OCI-LY1 (cell line): ENCODE measurements around the gene TSPAN1.

Experiments used
- H2AFZ ChIP-seq: fragments of 200-600 bp; sonication (generic), shearing (Covaris generic); 2 replicates; pipeline ENCODE4 v1.6.0; 2014; ENCODE audit warnings: antibody characterized with exemption, mild to moderate bottlenecking, low read length
- H3F3A ChIP-seq: fragments of 200-600 bp; sonication (generic), shearing (Covaris generic); 2 replicates; pipeline ENCODE4 v1.6.0; 2014; ENCODE audit warnings: mild to moderate bottlenecking, antibody characterized with exemption, low read length, moderate library complexity; ENCODE audit not compliant: insufficient read depth
- H3K27ac ChIP-seq: fragments of 200-600 bp; sonication (generic); 2 replicates; pipeline ENCODE4 v1.5.1; 2014; ENCODE audit warnings: low read length, mixed run types, mild to moderate bottlenecking, low read depth; ENCODE audit not compliant: poor library complexity, severe bottlenecking
- H3K27me3 ChIP-seq: fragments of 200-600 bp; sonication (generic); 2 replicates; pipeline ENCODE4 v1.6.0; 2014; ENCODE audit warnings: antibody characterized with exemption, mild to moderate bottlenecking, low read length, moderate library complexity; ENCODE audit not compliant: insufficient read depth
- H3K36me3 ChIP-seq: fragments of 200-600 bp; sonication (generic); 2 replicates; pipeline ENCODE4 v1.6.1; 2014; ENCODE audit warnings: mild to moderate bottlenecking, antibody characterized with exemption, low read length, moderate library complexity, mixed read lengths; ENCODE audit not compliant: insufficient read depth
- H3K4me1 ChIP-seq: fragments of 200-600 bp; sonication (generic); 2 replicates; pipeline ENCODE4 v1.5.1; 2014; ENCODE audit warnings: mild to moderate bottlenecking, low read length, moderate library complexity; ENCODE audit not compliant: insufficient read depth, severe bottlenecking
- H3K4me2 ChIP-seq: fragments of 200-600 bp; sonication (generic), shearing (Covaris generic); 2 replicates; pipeline ENCODE4 v1.6.1; 2014; ENCODE audit warnings: low read length
- H3K4me3 ChIP-seq: fragments of 200-600 bp; sonication (generic); 2 replicates; pipeline ENCODE4 v1.5.1; 2014; ENCODE audit warnings: low read length, low read depth, mild to moderate bottlenecking, mixed read lengths; ENCODE audit not compliant: poor library complexity, severe bottlenecking
- H3K79me2 ChIP-seq: fragments of 200-600 bp; shearing (Covaris generic); 2 replicates; pipeline ENCODE4 v1.6.1; 2016; ENCODE audit warnings: mixed run types, low read length, mixed read lengths; ENCODE audit not compliant: insufficient read depth
- H3K9ac ChIP-seq: fragments of 200-600 bp; sonication (generic), shearing (Covaris generic); 2 replicates; pipeline ENCODE4 v1.6.1; 2014; ENCODE audit warnings: mild to moderate bottlenecking, low read length, mixed read lengths
- H3K9me2 ChIP-seq: fragments of 200-600 bp; sonication (generic), shearing (Covaris generic); 2 replicates; pipeline ENCODE4 v1.6.1; 2014; ENCODE audit warnings: low read depth, mild to moderate bottlenecking, low read length, mixed read lengths
- H3K9me3 ChIP-seq: fragments of 200-600 bp; shearing (Covaris generic); 2 replicates; pipeline ENCODE4 v1.6.1; 2014; ENCODE audit warnings: low read length, mixed read lengths
- H4K20me1 ChIP-seq: fragments of 200-600 bp; sonication (generic), shearing (Covaris generic); 2 replicates; pipeline ENCODE4 v1.6.0; 2016; ENCODE audit warnings: mild to moderate bottlenecking, low read length; ENCODE audit not compliant: insufficient read depth
- CTCF ChIP-seq: fragments of 200-600 bp; sonication (generic), shearing (Covaris generic); IDR thresholded peaks from 2 replicates; pipeline ENCODE4 v1.5.1; 2017; ENCODE audit warnings: mild to moderate bottlenecking, antibody characterized with exemption, low read length, moderate library complexity, mixed read lengths
- EZH2 ChIP-seq: fragments of 200-600 bp; sonication (generic), shearing (Covaris generic); IDR thresholded peaks from 2 replicates; pipeline ENCODE4 v1.8.0; 2017; ENCODE audit warnings: borderline replicate concordance, mixed run types, mild to moderate bottlenecking, antibody characterized with exemption, low read length, moderate library complexity, mixed read lengths

TSPAN1 gene

DNA sequence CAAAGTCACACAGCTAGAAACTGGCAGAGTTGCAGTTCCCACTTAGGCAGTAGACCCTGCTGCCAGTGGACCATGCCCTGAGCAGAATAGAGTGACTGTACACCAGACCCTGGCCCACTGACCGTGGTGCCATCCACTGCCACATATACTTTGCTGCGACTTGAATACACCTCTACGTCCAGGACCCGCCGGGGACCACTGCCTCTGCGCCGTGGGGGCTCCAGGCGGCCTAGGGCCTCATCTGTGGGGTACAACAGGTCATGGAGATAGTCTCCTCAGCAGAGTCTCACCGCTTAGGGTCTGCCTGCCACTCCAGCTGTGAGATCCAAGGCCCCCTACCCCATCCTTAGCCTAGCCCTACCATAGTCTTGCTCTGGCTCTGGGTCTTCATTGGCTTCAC is 21.7 kb downstream of the TSPAN1 start:
- H3K27ac ChIP-seq, result no peak overlapping the region
- no peaks in the 10 kb centered on the region for H4K20me1 ChIP-seq
- peaks cover 15% of the 10 kb centered on the region; the same call in 1 of the 2 replicates for H3K36me3 ChIP-seq
- peaks cover 20% of the 10 kb centered on the region for H3K4me1 ChIP-seq
- H3K9ac ChIP-seq, result no peak overlapping the region
- no peaks in the 10 kb centered on the region for H3K9me2 ChIP-seq
- H3K27me3 ChIP-seq, result no peaks in the 10 kb centered on the region
- H3K79me2 ChIP-seq, result no peaks in the 10 kb centered on the region
- no peaks in the 10 kb centered on the region for H3K9me3 ChIP-seq
- no peak for TF ChIP-seq EZH2
- no peak for TF ChIP-seq CTCF
- no peak overlapping the region for H2AFZ ChIP-seq
- peaks cover 4% of the 10 kb centered on the region; the same call in 1 of the 2 replicates for H3F3A ChIP-seq
- H3K4me2 ChIP-seq, result no peak overlapping the region
- H3K4me3 ChIP-seq, result no peak overlapping the region

DNA sequence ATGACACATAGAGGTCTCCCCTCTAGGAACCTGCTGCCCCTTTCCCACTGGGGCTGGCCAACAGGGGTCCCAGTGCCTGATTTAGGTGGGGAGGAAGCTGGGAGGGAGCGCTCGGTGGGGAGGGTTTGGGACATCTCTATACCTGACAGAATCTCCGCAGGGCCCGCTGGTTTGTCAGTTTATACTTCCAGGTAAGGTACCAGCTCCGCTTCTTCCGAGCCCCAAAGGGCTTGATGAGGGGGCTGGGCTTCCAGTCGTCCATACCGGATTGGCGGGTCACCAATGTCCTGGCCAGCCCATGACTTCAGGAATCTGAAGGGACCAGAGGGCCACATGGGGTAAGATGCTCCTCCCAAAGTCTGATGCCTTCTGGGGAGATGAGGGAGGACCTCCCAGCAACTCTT is 22.7 kb downstream of the TSPAN1 start:
- Histone ChIP-seq H3F3A (peaks cover 4% of the 10 kb centered on the region; the same call in 1 of the 2 replicates), H3K27ac (peak overlapping the region; percentile 26), H3K9me2 (no peaks in the 10 kb centered on the region), H3K9ac (peak overlapping the region; percentile 91), H3K36me3 (peaks cover 7% of the 10 kb centered on the region; the same call in 1 of the 2 replicates), H3K4me1 (peaks cover 24% of the 10 kb centered on the region), H3K27me3 (no peaks in the 10 kb centered on the region), H3K4me2 (peak overlapping the region; percentile 97), H3K9me3 (no peaks in the 10 kb centered on the region), H3K79me2 (no peaks in the 10 kb centered on the region), H2AFZ (no peak overlapping the region), H3K4me3 (peak overlapping the region; percentile 79), H4K20me1 (no peaks in the 10 kb centered on the region)
- no peak for TF ChIP-seq EZH2
- no peak for TF ChIP-seq CTCF

DNA sequence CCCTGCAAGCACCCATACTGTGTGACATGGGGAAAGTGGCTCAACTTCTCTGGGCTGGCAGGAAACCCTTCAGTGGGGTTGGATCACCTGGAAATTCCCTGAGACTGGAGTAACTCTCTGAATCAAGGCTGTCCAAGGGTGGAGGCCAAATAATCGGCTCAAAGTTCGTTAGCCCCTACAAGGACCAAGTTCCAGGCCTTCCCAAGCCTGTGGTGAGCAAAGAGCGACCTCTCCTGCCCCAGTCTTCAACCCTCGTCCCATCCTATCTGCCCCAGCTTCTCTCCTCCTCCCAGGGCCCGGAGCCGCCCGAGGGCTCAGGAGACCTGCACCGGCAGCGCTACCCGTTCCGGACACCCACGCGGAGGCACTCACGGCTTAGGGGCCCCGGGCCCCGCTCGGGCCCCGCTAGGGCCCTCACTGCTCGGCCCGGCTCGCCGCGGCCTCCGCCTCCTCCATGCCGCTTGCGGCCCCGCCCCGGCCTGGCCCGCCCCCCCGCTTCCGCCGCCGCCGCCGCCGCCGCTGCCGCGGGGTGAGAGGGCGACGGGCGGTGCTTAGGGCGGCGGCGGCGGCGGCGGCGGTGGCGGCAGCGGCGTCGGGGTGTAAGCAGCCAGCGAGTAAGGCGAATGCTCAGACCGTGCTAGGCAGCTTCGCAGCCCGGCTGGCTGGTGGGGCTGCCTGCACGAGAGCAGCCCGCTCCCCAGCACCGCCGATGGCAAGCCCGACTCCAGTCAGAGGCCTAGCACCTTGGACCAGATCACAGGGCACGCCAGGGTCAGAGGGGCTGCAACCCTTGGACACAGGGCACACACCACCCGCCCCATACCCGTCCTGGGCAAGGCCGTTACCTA is 23.3 kb downstream of the TSPAN1 start, which contains the start of gene POMGNT1:
TSS of gene POMGNT1 (minus strand) at position 471 of the 848 bp plus-strand sequence. CDS start 613 bp downstream, outside the sequence.
- H3K4me3 ChIP-seq, result peak within 1 kb of the TSS; percentile 79
- no peak within 1 kb of the TSS for H2AFZ ChIP-seq
- peaks cover 4% of the 10 kb centered on the region; the same call in 1 of the 2 replicates for H3F3A ChIP-seq
- peaks cover 4% of the 10 kb centered on the region; the same call in 1 of the 2 replicates for H3K36me3 ChIP-seq
- no peaks in the 10 kb centered on the region for H3K9me3 ChIP-seq
- H3K9me2 ChIP-seq, result no peaks in the 10 kb centered on the region
- no peaks in the 10 kb centered on the region for H3K79me2 ChIP-seq
- no peaks in the 10 kb centered on the region for H3K27me3 ChIP-seq
- TF ChIP-seq EZH2 (no peak), CTCF (peak; percentile 37; the same call in 1 of the 2 replicates)
- peak within 1 kb of the TSS; percentile 91 for H3K9ac ChIP-seq
- no peaks in the 10 kb centered on the region for H4K20me1 ChIP-seq
- H3K4me2 ChIP-seq, result peak within 1 kb of the TSS; percentile 97
- H3K4me1 ChIP-seq, result peaks cover 31% of the 10 kb centered on the region
- peak within 1 kb of the TSS; percentile 58 for H3K27ac ChIP-seq
